Right ventricle myocardium inferior (tissue), 1 donor: Measurements from ENCODE around the gene RRH. TPM values are rescaled to one million over a fixed set of nuclear protein-coding genes. Genes with fewer than 3 reads are reported as not detected.
"Not testable (repeated sequence)": the region's sequence is repeated elsewhere in the genome, so short reads cannot be mapped to it uniquely, and the experiment has no call there.

ENCODE experiments used
- ATAC-seq: fragments of 200-7000 bp; cut with Tn5 transposase; one replicate; pipeline ENCODE4 v1.9.1; 2020; ENCODE audit warnings: mild to moderate bottlenecking, moderate library complexity
- DNase-seq: peaks from one replicate; pipeline ENCODE4 v3.0.0; 2021; ENCODE audit errors: missing footprints
- intact Hi-C: fragments of 100-400 bp; cut with DNase I; formaldehyde crosslinking; loops from one replicate; pipeline ENCODE4 v1.11.0; 2022
- total RNA-seq: library from RNA; stranded (reverse); fragmentation: NEBNext Ultra II Directional; extraction: Animal tissue kit (Norgen Biotek cat#: 25700); gene quantifications from one replicate; pipeline ENCODE4 v1.2.1, GENCODE V29; 2021
- donor health status: DM: no; HTN: yes; CAD: no; lungs with severe emphysema.

The RRH gene
- total RNA-seq, 1 donor from 2014 or later: not detected

- DNase-seq (no peak), ATAC-seq (no peak)
- intact Hi-C loops: no loop called here
Measured at GRCh38 chr4:109821185-109821584, 6.6 kb upstream of the RRH start.

GRCh38 chr4:109826719-109827118, 1.1 kb upstream of the RRH start:
- ATAC-seq (no peak), DNase-seq (no peak)
- intact Hi-C loops: loop anchor here (2.0 kb wide), 1 partner anchor 404 kb away; no protein-coding TSS in a partner anchor

GRCh38 chr4:109833756-109834155, 6.0 kb downstream of the RRH start:
- DNase-seq (no peak), ATAC-seq (no peak)
- intact Hi-C loops: no loop called here

- DNase-seq: no peak
- intact Hi-C loops: no loop called here
- no peak for ATAC-seq
Measured at GRCh38 chr4:109836985-109837384, 9.2 kb downstream of the RRH start.

- DNase-seq: no peak
- intact Hi-C loops: no loop called here
Measured at GRCh38 chr4:109846395-109847098, 18.8 kb downstream of the RRH start.

GRCh38 chr4:109847896-109848442, 20.2 kb downstream of the RRH start, which contains the start of gene LRIT3:
TSS of gene LRIT3 (plus strand) at chr4:109848107. CDS start at chr4:109848202, 95 bp downstream.
- no peak for DNase-seq
- intact Hi-C loops: no loop called here
- no peak for ATAC-seq

More at GRCh38 chr4:109846395-109847098, 18.8 kb downstream of the RRH start:
- no peak for ATAC-seq

- ATAC-seq: no peak
- intact Hi-C loops: no loop called here
- DNase-seq: no peak
Measured at GRCh38 chr4:109848501-109848900, 20.7 kb downstream of the RRH start.

- ATAC-seq (no peak), DNase-seq (no peak)
- intact Hi-C loops: no loop called here
Measured at GRCh38 chr4:109850601-109851000, 22.8 kb downstream of the RRH start.

- intact Hi-C loops, ATAC-seq, DNase-seq: not testable (repeated sequence)
Measured at GRCh38 chr4:109859426-109860300, 31.9 kb downstream of the RRH start.

- no peak for ATAC-seq
Measured at GRCh38 chr4:109861271-109861670, 33.5 kb downstream of the RRH start.

GRCh38 chr4:109861916-109862511, 34.2 kb downstream of the RRH start:
- DNase-seq (no peak), ATAC-seq (no peak)
- intact Hi-C loops: no loop called here

More at GRCh38 chr4:109861271-109861670, 33.5 kb downstream of the RRH start:
- intact Hi-C loops: no loop called here
- no peak for DNase-seq

GRCh38 chr4:109864134-109864533, 36.4 kb downstream of the RRH start:
- ATAC-seq (no peak), DNase-seq (no peak)
- intact Hi-C loops: no loop called here

- DNase-seq (no peak), ATAC-seq (no peak)
- intact Hi-C loops: no loop called here
Measured at GRCh38 chr4:109870061-109870460, 42.3 kb downstream of the RRH start.

- ATAC-seq (no peak), DNase-seq (no peak)
- intact Hi-C loops: no loop called here
Measured at GRCh38 chr4:109872065-109872464, 44.3 kb downstream of the RRH start.

GRCh38 chr4:109872950-109873656, 45.3 kb downstream of the RRH start:
- intact Hi-C loops: no loop called here
- DNase-seq (peak; percentile 47), ATAC-seq (no peak)

GRCh38 chr4:109873791-109874514, 46.2 kb downstream of the RRH start:
- ATAC-seq (no peak), DNase-seq (no peak)
- intact Hi-C loops: no loop called here

- DNase-seq (no peak), ATAC-seq (no peak)
- intact Hi-C loops: no loop called here
Measured at GRCh38 chr4:109875106-109875505, 47.3 kb downstream of the RRH start.

- ATAC-seq, DNase-seq, intact Hi-C loops: not testable (repeated sequence)
Measured at GRCh38 chr4:109875553-109875952, 47.8 kb downstream of the RRH start.
